Sigmoid colon (tissue), 4 donors: ENCODE data around the gene RAP1GDS1.

Experiments used
- EP300 ChIP-seq, 4 donors: sonication (generic); formaldehyde crosslinking; IDR thresholded peaks; one replicate each; pipeline ENCODE4 v1.6.1; 2017; ENCODE audit warnings: antibody characterized with exemption in 4 of 4
- POLR2A ChIP-seq, 2 donors: fragments of 450-650 bp; IDR thresholded peaks; one replicate each; pipeline ENCODE4 v1.6.1; 2016; ENCODE audit warnings: antibody characterized with exemption in 2 of 2, mild to moderate bottlenecking in 2 of 2, moderate library complexity in 2 of 2
- POLR2AphosphoS5 ChIP-seq, 4 donors: sonication (generic); formaldehyde crosslinking; IDR thresholded peaks; one replicate each; pipeline ENCODE4 v1.6.1; 2017; ENCODE audit warnings: antibody characterized with exemption in 4 of 4
- TF ChIP-seq, protein P1 (sequence below), 4 experiments: fragments of 450-650 bp in 3 of 4; fragments of 200-600 bp in 1 of 4; IDR thresholded peaks; one replicate each; pipeline ENCODE4 v1.5.1; 2016 to 2019; ENCODE audit warnings: antibody characterized with exemption in 4 of 4, mild to moderate bottlenecking in 3 of 4, moderate library complexity in 2 of 4

DNA sequence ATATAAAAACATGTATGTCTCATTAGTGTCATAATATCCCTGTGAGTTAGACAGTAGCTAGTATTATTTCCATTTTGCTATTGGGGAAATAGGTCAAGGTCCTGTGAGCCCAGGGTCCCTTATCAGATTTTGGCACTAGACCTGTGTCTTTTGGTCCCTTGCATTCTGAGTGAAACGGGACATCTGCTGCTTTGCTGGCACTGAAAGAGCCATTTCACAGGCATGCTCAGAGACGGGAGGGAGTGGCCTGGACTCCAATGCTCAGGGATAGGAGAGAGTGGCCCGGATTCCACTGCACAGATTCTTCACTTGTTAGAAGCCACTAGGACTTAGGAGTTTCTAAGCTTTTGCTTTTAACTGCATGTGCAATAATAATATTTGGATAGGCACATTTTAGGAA, 220.0 kb downstream of the RAP1GDS1 start:
- TF ChIP-seq, protein P1, sequence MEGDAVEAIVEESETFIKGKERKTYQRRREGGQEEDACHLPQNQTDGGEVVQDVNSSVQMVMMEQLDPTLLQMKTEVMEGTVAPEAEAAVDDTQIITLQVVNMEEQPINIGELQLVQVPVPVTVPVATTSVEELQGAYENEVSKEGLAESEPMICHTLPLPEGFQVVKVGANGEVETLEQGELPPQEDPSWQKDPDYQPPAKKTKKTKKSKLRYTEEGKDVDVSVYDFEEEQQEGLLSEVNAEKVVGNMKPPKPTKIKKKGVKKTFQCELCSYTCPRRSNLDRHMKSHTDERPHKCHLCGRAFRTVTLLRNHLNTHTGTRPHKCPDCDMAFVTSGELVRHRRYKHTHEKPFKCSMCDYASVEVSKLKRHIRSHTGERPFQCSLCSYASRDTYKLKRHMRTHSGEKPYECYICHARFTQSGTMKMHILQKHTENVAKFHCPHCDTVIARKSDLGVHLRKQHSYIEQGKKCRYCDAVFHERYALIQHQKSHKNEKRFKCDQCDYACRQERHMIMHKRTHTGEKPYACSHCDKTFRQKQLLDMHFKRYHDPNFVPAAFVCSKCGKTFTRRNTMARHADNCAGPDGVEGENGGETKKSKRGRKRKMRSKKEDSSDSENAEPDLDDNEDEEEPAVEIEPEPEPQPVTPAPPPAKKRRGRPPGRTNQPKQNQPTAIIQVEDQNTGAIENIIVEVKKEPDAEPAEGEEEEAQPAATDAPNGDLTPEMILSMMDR (IDR thresholded peaks at IDR 0.05): no peak
- no peak for TF ChIP-seq POLR2A (IDR thresholded peaks at IDR 0.05)
- no peak for TF ChIP-seq POLR2AphosphoS5 (IDR thresholded peaks at IDR 0.05)
- TF ChIP-seq EP300 (IDR thresholded peaks at IDR 0.05): no peak
